MM.1S (cell line): ENCODE data around the gene FOXN4.

Experiments used
- DNase-seq: peaks from one replicate; pipeline ENCODE4 v3.0.0-alpha.2; 2015
- H2AFZ ChIP-seq: fragments of 300-600 bp; sonication (generic); 2 replicates; pipeline ENCODE4 v1.6.0; 2016; ENCODE audit warnings: antibody characterized with exemption, low read length
- H3F3A ChIP-seq: fragments of 300-600 bp; sonication (generic); 2 replicates; pipeline ENCODE4 v1.6.1; 2016; ENCODE audit warnings: mild to moderate bottlenecking, antibody characterized with exemption, low read length, moderate library complexity, mixed read lengths; ENCODE audit not compliant: insufficient read depth
- H3K27ac ChIP-seq: fragments of 300-600 bp; sonication (generic); 2 replicates; pipeline ENCODE4 v1.5.1; 2016; ENCODE audit warnings: mild to moderate bottlenecking, low read length
- H3K27me3 ChIP-seq: fragments of 300-600 bp; sonication (generic); replicated peaks from 2 replicates; pipeline ENCODE4 v1.6.0; 2016; ENCODE audit warnings: low read length; ENCODE audit not compliant: insufficient read depth
- H3K36me3 ChIP-seq: fragments of 300-600 bp; sonication (generic); replicated peaks from 2 replicates; pipeline ENCODE4 v1.6.1; 2016; ENCODE audit warnings: mild to moderate bottlenecking, low read length, mixed read lengths; ENCODE audit not compliant: insufficient read depth
- H3K4me1 ChIP-seq: fragments of 300-600 bp; sonication (generic); 2 replicates; pipeline ENCODE4 v1.6.1; 2016; ENCODE audit warnings: low read length, mixed read lengths
- H3K4me2 ChIP-seq: fragments of 300-600 bp; sonication (generic); 2 replicates; pipeline ENCODE4 v1.6.0; 2016; ENCODE audit warnings: low read depth, low read length
- H3K4me3 ChIP-seq: fragments of 300-600 bp; sonication (generic); 2 replicates; pipeline ENCODE4 v1.5.1; 2016; ENCODE audit warnings: low read length, mixed read lengths
- H3K79me2 ChIP-seq: fragments of 300-600 bp; sonication (generic); 2 replicates; pipeline ENCODE4 v1.6.1; 2016; ENCODE audit warnings: mixed run types, low read length, mixed read lengths
- H3K9ac ChIP-seq: fragments of 300-600 bp; sonication (generic); 2 replicates; pipeline ENCODE4 v1.6.1; 2016; ENCODE audit warnings: low read length, mixed read lengths
- H3K9me2 ChIP-seq: fragments of 300-600 bp; sonication (generic); replicated peaks from 2 replicates; pipeline ENCODE4 v1.6.1; 2016; ENCODE audit warnings: mild to moderate bottlenecking, low read length, mixed read lengths; ENCODE audit not compliant: insufficient read depth
- H3K9me3 ChIP-seq: fragments of 300-600 bp; sonication (generic); replicated peaks from 2 replicates; pipeline ENCODE4 v1.6.1; 2016; ENCODE audit warnings: mild to moderate bottlenecking, low read length, mixed read lengths; ENCODE audit not compliant: insufficient read depth
- H4K20me1 ChIP-seq: fragments of 300-600 bp; sonication (generic); 2 replicates; pipeline ENCODE4 v1.6.1; 2016; ENCODE audit warnings: mild to moderate bottlenecking, low read length, moderate library complexity, mixed read lengths; ENCODE audit not compliant: insufficient read depth
- EZH2 ChIP-seq: fragments of 300-600 bp; sonication (generic); optimal IDR thresholded peaks from 2 replicates; pipeline ENCODE3; 2017; ENCODE audit warnings: low read depth, mild to moderate bottlenecking, antibody characterized with exemption, low read length, mixed read lengths
- EZH2phosphoT487 ChIP-seq: fragments of 300-600 bp; sonication (generic); IDR thresholded peaks from 2 replicates; pipeline ENCODE4 v1.6.1; 2018; ENCODE audit warnings: antibody characterized with exemption, low read length
- TF ChIP-seq, protein P1 (sequence below): fragments of 300-600 bp; sonication (generic); IDR thresholded peaks from 2 replicates; pipeline ENCODE4 v1.5.1; 2016; ENCODE audit warnings: antibody characterized with exemption, low read length, mixed read lengths

Gene FOXN4

GRCh38 chr12:109279525-109279924, 29.6 kb downstream of the FOXN4 start:
- H3K79me2 ChIP-seq = no peaks in the 10 kb centered on the region
- H3K9ac ChIP-seq = no peak overlapping the region
- no peaks in the 10 kb centered on the region for H3K36me3 ChIP-seq
- H3K4me3 ChIP-seq = no peak overlapping the region
- no peaks in the 10 kb centered on the region for H3K27me3 ChIP-seq
- no peak overlapping the region for H3K27ac ChIP-seq
- H4K20me1 ChIP-seq = no peaks in the 10 kb centered on the region
- H2AFZ ChIP-seq = no peak overlapping the region
- H3F3A ChIP-seq = no peaks in the 10 kb centered on the region
- H3K9me2 ChIP-seq = no peaks in the 10 kb centered on the region
- H3K4me2 ChIP-seq = no peak overlapping the region
- no peaks in the 10 kb centered on the region for H3K4me1 ChIP-seq
- no peak for TF ChIP-seq EZH2phosphoT487
- no peak for DNase-seq
- H3K9me3 ChIP-seq = no peaks in the 10 kb centered on the region

DNA sequence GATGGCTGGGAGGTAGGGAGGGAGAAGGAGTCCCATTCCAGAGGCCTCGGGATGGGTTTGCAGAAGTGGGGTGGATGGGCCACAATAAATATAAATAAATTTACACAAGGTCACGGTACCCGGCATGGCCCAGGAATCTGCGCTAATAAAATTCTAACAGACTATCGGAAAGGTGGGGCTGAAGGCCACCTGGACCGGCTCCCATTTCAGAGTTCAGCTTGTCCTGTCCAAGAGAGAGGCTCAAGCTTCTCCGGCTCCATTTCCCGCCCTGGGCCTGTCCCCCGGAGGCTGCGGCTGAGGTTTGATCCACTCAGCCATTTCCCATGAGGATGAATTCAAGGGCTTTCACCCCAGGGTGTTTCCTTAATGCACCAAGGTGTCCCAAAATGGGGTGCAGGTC, 30.2 kb downstream of the FOXN4 start:
- H3K9ac ChIP-seq = no peak overlapping the region
- no peaks in the 10 kb centered on the region for H3K9me2 ChIP-seq
- no peak overlapping the region for H2AFZ ChIP-seq
- no peaks in the 10 kb centered on the region for H3K4me1 ChIP-seq
- no peaks in the 10 kb centered on the region for H4K20me1 ChIP-seq
- H3K9me3 ChIP-seq = no peaks in the 10 kb centered on the region
- H3K79me2 ChIP-seq = no peaks in the 10 kb centered on the region
- H3K27me3 ChIP-seq = no peaks in the 10 kb centered on the region
- TF ChIP-seq, protein P1, sequence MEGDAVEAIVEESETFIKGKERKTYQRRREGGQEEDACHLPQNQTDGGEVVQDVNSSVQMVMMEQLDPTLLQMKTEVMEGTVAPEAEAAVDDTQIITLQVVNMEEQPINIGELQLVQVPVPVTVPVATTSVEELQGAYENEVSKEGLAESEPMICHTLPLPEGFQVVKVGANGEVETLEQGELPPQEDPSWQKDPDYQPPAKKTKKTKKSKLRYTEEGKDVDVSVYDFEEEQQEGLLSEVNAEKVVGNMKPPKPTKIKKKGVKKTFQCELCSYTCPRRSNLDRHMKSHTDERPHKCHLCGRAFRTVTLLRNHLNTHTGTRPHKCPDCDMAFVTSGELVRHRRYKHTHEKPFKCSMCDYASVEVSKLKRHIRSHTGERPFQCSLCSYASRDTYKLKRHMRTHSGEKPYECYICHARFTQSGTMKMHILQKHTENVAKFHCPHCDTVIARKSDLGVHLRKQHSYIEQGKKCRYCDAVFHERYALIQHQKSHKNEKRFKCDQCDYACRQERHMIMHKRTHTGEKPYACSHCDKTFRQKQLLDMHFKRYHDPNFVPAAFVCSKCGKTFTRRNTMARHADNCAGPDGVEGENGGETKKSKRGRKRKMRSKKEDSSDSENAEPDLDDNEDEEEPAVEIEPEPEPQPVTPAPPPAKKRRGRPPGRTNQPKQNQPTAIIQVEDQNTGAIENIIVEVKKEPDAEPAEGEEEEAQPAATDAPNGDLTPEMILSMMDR = no peak
- no peak for TF ChIP-seq EZH2
- no peak for TF ChIP-seq EZH2phosphoT487
- no peak overlapping the region for H3K4me3 ChIP-seq
- DNase-seq = no peak
- no peaks in the 10 kb centered on the region for H3F3A ChIP-seq
- no peaks in the 10 kb centered on the region for H3K36me3 ChIP-seq
- no peak overlapping the region for H3K27ac ChIP-seq
- no peak overlapping the region for H3K4me2 ChIP-seq

- H3K79me2 ChIP-seq = no peaks in the 10 kb centered on the region
- no peak for DNase-seq
- TF ChIP-seq, protein P1 = no peak
- TF ChIP-seq EZH2phosphoT487 = no peak
- no peak for TF ChIP-seq EZH2
- no peaks in the 10 kb centered on the region for H3K36me3 ChIP-seq
- no peaks in the 10 kb centered on the region for H4K20me1 ChIP-seq
- no peaks in the 10 kb centered on the region for H3K9me2 ChIP-seq
- no peaks in the 10 kb centered on the region for H3K9me3 ChIP-seq
- H3F3A ChIP-seq = no peaks in the 10 kb centered on the region
- H3K27me3 ChIP-seq = no peaks in the 10 kb centered on the region
- H3K9ac ChIP-seq = no peak overlapping the region
- no peak overlapping the region for H3K4me2 ChIP-seq
- H3K4me1 ChIP-seq = no peaks in the 10 kb centered on the region
- no peak overlapping the region for H3K27ac ChIP-seq
- no peak overlapping the region for H2AFZ ChIP-seq
- H3K4me3 ChIP-seq = no peak overlapping the region
Measured at GRCh38 chr12:109277899-109278762, 31.0 kb downstream of the FOXN4 start.

- DNase-seq = no peak
- Histone ChIP-seq H3K4me3 (no peak overlapping the region), H3K4me1 (no peaks in the 10 kb centered on the region), H3K27me3 (no peaks in the 10 kb centered on the region), H3K36me3 (no peaks in the 10 kb centered on the region), H3K27ac (no peak overlapping the region), H2AFZ (no peak overlapping the region), H3F3A (no peaks in the 10 kb centered on the region), H3K4me2 (no peak overlapping the region), H3K79me2 (no peaks in the 10 kb centered on the region), H3K9me2 (no peaks in the 10 kb centered on the region), H3K9me3 (no peaks in the 10 kb centered on the region), H4K20me1 (no peaks in the 10 kb centered on the region), H3K9ac (no peak overlapping the region)
- TF ChIP-seq EZH2phosphoT487 (no peak), EZH2 (no peak)
- TF ChIP-seq, protein P1 = no peak
Measured at GRCh38 chr12:109277255-109277898, 31.7 kb downstream of the FOXN4 start.
